IPS-18a (cell line): ENCODE results near the gene PERCC1.

Experiments
- H3K27ac ChIP-seq: one replicate; pipeline ENCODE4 v1.5.1; 2013; ENCODE audit warnings: low read length
- H3K27me3 ChIP-seq: one replicate; pipeline ENCODE4 v1.6.1; 2013; ENCODE audit warnings: mild to moderate bottlenecking, low read length; ENCODE audit not compliant: control insufficient read depth, insufficient read depth
- H3K36me3 ChIP-seq: one replicate; pipeline ENCODE4 v1.6.1; 2013; ENCODE audit warnings: low read depth, low read length; ENCODE audit not compliant: control insufficient read depth
- H3K4me1 ChIP-seq: one replicate; pipeline ENCODE4 v1.6.1; 2013; ENCODE audit warnings: low read depth, low read length; ENCODE audit not compliant: control insufficient read depth
- H3K4me3 ChIP-seq: one replicate; pipeline ENCODE4 v1.5.1; 2013; ENCODE audit warnings: low read length
- H3K9ac ChIP-seq: one replicate; pipeline ENCODE4 v1.6.1; 2013; ENCODE audit warnings: mild to moderate bottlenecking, low read length, moderate library complexity
- H3K9me3 ChIP-seq: one replicate; pipeline ENCODE4 v1.6.1; 2013; ENCODE audit warnings: low read depth, low read length; ENCODE audit not compliant: control insufficient read depth

Gene PERCC1

GRCh38 chr16:1430759-1431496, at the start of gene PERCC1:
Gene PERCC1, plus strand, starts transcription at chr16:1431078. Its CDS starts 1,516 bp downstream, at chr16:1432594.
- Histone ChIP-seq H3K27ac (no peak within 1 kb of the TSS), H3K27me3 (no peaks in the 10 kb centered on the region), H3K36me3 (no peaks in the 10 kb centered on the region), H3K4me1 (no peaks in the 10 kb centered on the region), H3K9me3 (no peaks in the 10 kb centered on the region), H3K9ac (no peak within 1 kb of the TSS), H3K4me3 (no peak within 1 kb of the TSS)

GRCh38 chr16:1381612-1382406, 49.1 kb upstream of the PERCC1 start:
- H3K27ac ChIP-seq, result no peak overlapping the region
- H3K9ac ChIP-seq, result no peak overlapping the region

GRCh38 chr16:1383556-1383955, 47.3 kb upstream of the PERCC1 start:
- Histone ChIP-seq H3K9ac (no peak overlapping the region), H3K9me3 (no peaks in the 10 kb centered on the region), H3K36me3 (no peaks in the 10 kb centered on the region), H3K4me3 (no peak overlapping the region), H3K27me3 (peaks cover 8% of the 10 kb centered on the region), H3K27ac (no peak overlapping the region), H3K4me1 (peaks cover 6% of the 10 kb centered on the region)

More at GRCh38 chr16:1381612-1382406, 49.1 kb upstream of the PERCC1 start:
- Histone ChIP-seq H3K9me3 (no peaks in the 10 kb centered on the region), H3K4me1 (peaks cover 15% of the 10 kb centered on the region), H3K27me3 (peaks cover 8% of the 10 kb centered on the region), H3K4me3 (no peak overlapping the region), H3K36me3 (no peaks in the 10 kb centered on the region)

GRCh38 chr16:1385232-1385631, 45.6 kb upstream of the PERCC1 start:
- Histone ChIP-seq H3K4me1 (peaks cover 2% of the 10 kb centered on the region), H3K27me3 (peaks cover 5% of the 10 kb centered on the region), H3K36me3 (no peaks in the 10 kb centered on the region), H3K27ac (no peak overlapping the region), H3K9ac (no peak overlapping the region), H3K9me3 (no peaks in the 10 kb centered on the region), H3K4me3 (no peak overlapping the region)

- Histone ChIP-seq H3K4me1 (no peaks in the 10 kb centered on the region), H3K9ac (no peak overlapping the region), H3K9me3 (no peaks in the 10 kb centered on the region), H3K36me3 (no peaks in the 10 kb centered on the region), H3K4me3 (no peak overlapping the region), H3K27me3 (no peaks in the 10 kb centered on the region), H3K27ac (no peak overlapping the region)
Measured at GRCh38 chr16:1387331-1387730, 43.5 kb upstream of the PERCC1 start.

- H3K27ac ChIP-seq, result no peak overlapping the region
Measured at GRCh38 chr16:1389762-1390161, 41.1 kb upstream of the PERCC1 start.

GRCh38 chr16:1390239-1390779, 40.6 kb upstream of the PERCC1 start:
- Histone ChIP-seq H3K27ac (no peak overlapping the region), H3K36me3 (no peaks in the 10 kb centered on the region), H3K27me3 (no peaks in the 10 kb centered on the region), H3K4me3 (no peak overlapping the region), H3K9ac (no peak overlapping the region), H3K9me3 (no peaks in the 10 kb centered on the region), H3K4me1 (no peaks in the 10 kb centered on the region)

More at GRCh38 chr16:1389762-1390161, 41.1 kb upstream of the PERCC1 start:
- Histone ChIP-seq H3K9me3 (no peaks in the 10 kb centered on the region), H3K4me1 (no peaks in the 10 kb centered on the region), H3K36me3 (no peaks in the 10 kb centered on the region), H3K4me3 (no peak overlapping the region), H3K27me3 (no peaks in the 10 kb centered on the region), H3K9ac (no peak overlapping the region)

GRCh38 chr16:1392826-1393225, 38.1 kb upstream of the PERCC1 start:
- Histone ChIP-seq H3K9ac (no peak overlapping the region), H3K9me3 (no peaks in the 10 kb centered on the region), H3K36me3 (no peaks in the 10 kb centered on the region), H3K4me1 (no peaks in the 10 kb centered on the region), H3K4me3 (no peak overlapping the region), H3K27me3 (no peaks in the 10 kb centered on the region), H3K27ac (no peak overlapping the region)

- Histone ChIP-seq H3K4me1 (no peaks in the 10 kb centered on the region), H3K4me3 (no peak overlapping the region), H3K27me3 (no peaks in the 10 kb centered on the region), H3K27ac (no peak overlapping the region), H3K36me3 (no peaks in the 10 kb centered on the region), H3K9ac (no peak overlapping the region), H3K9me3 (no peaks in the 10 kb centered on the region)
Measured at GRCh38 chr16:1393613-1394176, 37.2 kb upstream of the PERCC1 start.

- H3K9me3 ChIP-seq, result no peaks in the 10 kb centered on the region
- H3K4me3 ChIP-seq, result no peak overlapping the region
- no peaks in the 10 kb centered on the region for H3K36me3 ChIP-seq
- H3K27me3 ChIP-seq, result no peaks in the 10 kb centered on the region
- no peak overlapping the region for H3K27ac ChIP-seq
- no peaks in the 10 kb centered on the region for H3K4me1 ChIP-seq
- H3K9ac ChIP-seq, result no peak overlapping the region
Measured at GRCh38 chr16:1394367-1394951, 36.4 kb upstream of the PERCC1 start.

GRCh38 chr16:1395444-1396031, 35.3 kb upstream of the PERCC1 start:
- no peaks in the 10 kb centered on the region for H3K4me1 ChIP-seq
- no peaks in the 10 kb centered on the region for H3K27me3 ChIP-seq
- no peaks in the 10 kb centered on the region for H3K36me3 ChIP-seq
- H3K9me3 ChIP-seq, result no peaks in the 10 kb centered on the region
- H3K9ac ChIP-seq, result no peak overlapping the region
- H3K4me3 ChIP-seq, result no peak overlapping the region
- H3K27ac ChIP-seq, result no peak overlapping the region
